GM21515 (cell line): ENCODE data around the gene ERCC3.
"Not testable (repeated sequence)": the region's sequence is repeated elsewhere in the genome, so short reads cannot be mapped to it uniquely, and the experiment has no call there.

Source experiments
- ATAC-seq: cut with Tn5 transposase; IDR thresholded peaks from one replicate; pipeline ENCODE4 v1.9.1; 2021; ENCODE audit not compliant: unreplicated experiment

Gene ERCC3

GRCh38 chr2:127227264-127227660 is 66.7 kb downstream of the ERCC3 start:
- ATAC-seq, result not testable (repeated sequence)

- ATAC-seq, result peak; percentile 66
Observed at GRCh38 chr2:127226520-127227263, 67.3 kb downstream of the ERCC3 start.

- ATAC-seq, result no peak
Observed at GRCh38 chr2:127226132-127226519, 67.8 kb downstream of the ERCC3 start.

GRCh38 chr2:127225186-127225960 is 68.6 kb downstream of the ERCC3 start:
- no peak for ATAC-seq

- ATAC-seq, result not testable (repeated sequence)
Observed at GRCh38 chr2:127224135-127224534, 69.8 kb downstream of the ERCC3 start.

- ATAC-seq, result no peak
Observed at GRCh38 chr2:127220768-127221527, 73.0 kb downstream of the ERCC3 start.

GRCh38 chr2:127220102-127220767 is 73.7 kb downstream of the ERCC3 start, which contains the start of gene CYP27C1:
TSS of gene CYP27C1 (minus strand) at chr2:127220299. CDS start at chr2:127220270, 29 bp downstream.
- no peak for ATAC-seq

GRCh38 chr2:127219171-127220070 is 74.5 kb downstream of the ERCC3 start:
- no peak for ATAC-seq

GRCh38 chr2:127218812-127219170 is 75.2 kb downstream of the ERCC3 start:
- no peak for ATAC-seq

- ATAC-seq, result no peak
Observed at GRCh38 chr2:127217470-127218325, 76.2 kb downstream of the ERCC3 start.

- ATAC-seq, result no peak
Observed at GRCh38 chr2:127216593-127216992, 77.4 kb downstream of the ERCC3 start.

- no peak for ATAC-seq
Observed at GRCh38 chr2:127216095-127216494, 77.8 kb downstream of the ERCC3 start.

- not testable (repeated sequence) for ATAC-seq
Observed at GRCh38 chr2:127214201-127214600, 79.7 kb downstream of the ERCC3 start.

- no peak for ATAC-seq
Observed at GRCh38 chr2:127208313-127208712, 85.6 kb downstream of the ERCC3 start.
